ENCODE data around the gene SNX1.

- TF ChIP-seq CTCF (conservative IDR thresholded peaks at IDR 0.05 in 1 of 2, IDR thresholded peaks at IDR 0.05 in 1 of 2; ENCODE audit: low read depth in 1 of 2, low read length in 2 of 2) = no peak
- no peak for TF ChIP-seq EZH2 (IDR thresholded peaks at IDR 0.05; ENCODE audit: low read length, missing control alignments)
Observed at GRCh38 chr15:64125978-64126377, 30.2 kb downstream of the SNX1 start.
